K562 (cell line): ENCODE measurements around the gene CALM1. TPM values are rescaled to one million over a fixed set of nuclear protein-coding genes. Genes with fewer than 3 reads are reported as not detected.

ENCODE experiments used
- ATAC-seq: fragments of 200-7000 bp; cut with Tn5 transposase; 3 replicates; pipeline ENCODE4 v1.9.1; 2020; ENCODE audit warnings: moderate library complexity
- BruUV-seq: library from RNA; stranded (reverse); fragments of 400-500 nt; replicated peaks from 2 replicates; lab custom pipeline; 2021; lab: Mats Ljungman, UMichigan
- CTCF ChIA-PET: fragments of 300-600 bp; formaldehyde crosslinking; extraction: SDS; loops from one replicate; lab custom pipeline; 2021; ENCODE audit warnings: low intra/inter-chr PET ratio; lab: Yijun Ruan, JAX
- POLR2A ChIA-PET: fragments of 300-600, 350-650 bp; sonication (Branson Sonifier 250); formaldehyde crosslinking; extraction: SDS; loops from one replicate; lab custom pipeline; 2021; ENCODE audit warnings: antibody characterized with exemption, inconsistent platforms; lab: Yijun Ruan, JAX
- DNase-seq, 4 experiments: peaks; one replicate each; pipeline versions ENCODE4 v3.0.0 to v3.0.0-alpha.2; 2011 to 2018; ENCODE audit warnings: low spot score in 3 of 4, mixed read lengths in 3 of 4; ENCODE audit errors: extremely low read depth in 1 of 4
- FAIRE-seq: peaks from 2 replicates; lab custom pipeline; 2011; peaks lifted over from hg19 to GRCh38; lab: Jason Lieb, UNC
- H2AFZ ChIP-seq: 2 replicates; pipeline ENCODE4 v1.6.0; 2011; ENCODE audit warnings: low read depth, low read length, control low read depth, inconsistent platforms
- H3K27ac ChIP-seq: fragments of 200-600 bp; 3 replicates; pipeline ENCODE4 v1.8.0; 2011; ENCODE audit warnings: low read depth, mild to moderate bottlenecking, control low read depth, inconsistent platforms, low read length, moderate library complexity, mixed read lengths; ENCODE audit errors: extremely low read depth
- H3K27me3 ChIP-seq, 2 experiments: fragments of 300-600 bp in 1 of 2; 2 replicates in 1 of 2; 3 replicates in 1 of 2; pipeline versions ENCODE4 v1.6.0 to v1.8.0; 2011; ENCODE audit warnings: inconsistent platforms in 2 of 2, low read length in 2 of 2, mild to moderate bottlenecking in 1 of 2, mixed read lengths in 1 of 2, moderate library complexity in 1 of 2; ENCODE audit not compliant: control insufficient read depth in 2 of 2, insufficient read depth in 2 of 2
- H3K36me3 ChIP-seq: fragments of 300-600 bp; 3 replicates; pipeline ENCODE4 v1.8.0; 2011; ENCODE audit warnings: mild to moderate bottlenecking, low read length, inconsistent platforms; ENCODE audit not compliant: control insufficient read depth, insufficient read depth
- H3K4me1 ChIP-seq, 2 experiments: fragments of 200-600 bp in 1 of 2; replicated peaks in 1 of 2; 2 replicates in 1 of 2; 3 replicates in 1 of 2; pipeline versions ENCODE4 v1.5.1 to v1.8.0; 2011; ENCODE audit warnings: inconsistent platforms in 2 of 2, low read length in 2 of 2, mild to moderate bottlenecking in 1 of 2, mixed read lengths in 1 of 2, moderate library complexity in 1 of 2; ENCODE audit not compliant: control insufficient read depth in 2 of 2, insufficient read depth in 2 of 2
- H3K4me2 ChIP-seq: 2 replicates; pipeline ENCODE4 v1.6.1; 2011; ENCODE audit warnings: low read length, control low read depth, inconsistent platforms, mixed read lengths; ENCODE audit not compliant: insufficient read depth
- H3K4me3 ChIP-seq: fragments of 200-600 bp; sonication (generic), shearing (Covaris generic); 2 replicates; pipeline ENCODE4 v1.5.1; 2016; ENCODE audit warnings: control low read depth, inconsistent platforms
- H3K79me2 ChIP-seq: fragments of 200-600 bp; 3 replicates; pipeline ENCODE4 v1.8.0; 2011; ENCODE audit warnings: low read length, inconsistent platforms; ENCODE audit not compliant: control insufficient read depth, insufficient read depth
- H3K9ac ChIP-seq, 2 experiments: 2 replicates each; pipeline versions ENCODE4 v1.6.0 to v1.6.1; 2011; ENCODE audit warnings: low read depth in 2 of 2, low read length in 2 of 2, control low read depth in 1 of 2, inconsistent platforms in 1 of 2, mild to moderate bottlenecking in 1 of 2, mixed read lengths in 1 of 2; ENCODE audit not compliant: insufficient read depth in 1 of 2
- H3K9me1 ChIP-seq: one replicate; pipeline ENCODE4 v1.6.0; 2011; ENCODE audit warnings: inconsistent platforms, mild to moderate bottlenecking, low read length, moderate library complexity; ENCODE audit not compliant: control insufficient read depth, insufficient read depth
- H3K9me3 ChIP-seq: replicated peaks from 2 replicates; pipeline ENCODE4 v1.5.1; 2011; ENCODE audit warnings: low read depth, low read length, inconsistent platforms; ENCODE audit not compliant: control insufficient read depth, insufficient read depth
- H4K20me1 ChIP-seq: replicated peaks from 2 replicates; pipeline ENCODE4 v1.6.1; 2011; ENCODE audit warnings: low read length, inconsistent platforms, mixed read lengths; ENCODE audit not compliant: control insufficient read depth, insufficient read depth
- ATF1 ChIP-seq, 2 experiments: fragments of 450-650 bp in 1 of 2; IDR thresholded peaks; 2 replicates each; pipeline ENCODE4 v1.6.1; 2016; ENCODE audit warnings: missing compliant biosample characterization in 1 of 2, missing genetic modification characterization in 1 of 2
- HMG20A ChIP-seq: fragments of 450-650 bp; formaldehyde crosslinking; conservative IDR thresholded peaks from 2 replicates; pipeline ENCODE4 v1.4.0; 2020; ENCODE audit warnings: mild to moderate bottlenecking, mixed read lengths
- MTA2 ChIP-seq: fragments of 450-650 bp; IDR thresholded peaks from 2 replicates; pipeline ENCODE4 v1.6.1; 2016; ENCODE audit warnings: low read depth
- POLR2AphosphoS2 ChIP-seq: IDR thresholded peaks from 2 replicates; pipeline ENCODE4 v1.6.1; 2012; ENCODE audit warnings: low read length, improper control_type of control experiment
- POLR3A ChIP-seq: IDR thresholded peaks from 2 replicates; pipeline ENCODE4 v1.6.1; 2011; ENCODE audit warnings: borderline replicate concordance, mild to moderate bottlenecking, moderate library complexity; ENCODE audit not compliant: insufficient read length, insufficient read depth; ENCODE audit errors: extremely low read depth
- PTRF ChIP-seq: fragments of 450-650 bp; IDR thresholded peaks from 2 replicates; pipeline ENCODE4 v1.6.1; 2016; ENCODE audit warnings: mild to moderate bottlenecking, missing genetic modification characterization, missing compliant biosample characterization
- TCF7L2 ChIP-seq: fragments of 150-350 bp; IDR thresholded peaks from 2 replicates; pipeline ENCODE4 v1.6.1; 2016; ENCODE audit warnings: low read depth, mild to moderate bottlenecking, low read length, moderate library complexity
- ZBED1 ChIP-seq: IDR thresholded peaks from 2 replicates; pipeline ENCODE4 v1.6.1; 2014
- ZNF224 ChIP-seq: sonication (generic); formaldehyde crosslinking; IDR thresholded peaks from 2 replicates; pipeline ENCODE4 v1.8.0; 2022; ENCODE audit warnings: mild to moderate bottlenecking, missing genetic modification reagents
- ZNF780A ChIP-seq: fragments of 250-450 bp; sonication (Bioruptor Pico); IDR thresholded peaks from 2 replicates; pipeline ENCODE4 v1.5.0; 2021; ENCODE audit warnings: mild to moderate bottlenecking
- WGBS: fragments of 100-300 bp; shearing (Covaris generic); methylation state at CpG from one replicate; pipeline ENCODE4 v1.1.6; 2016; ENCODE audit warnings: low coverage, mixed read lengths; ENCODE audit not compliant: insufficient coverage; ENCODE audit errors: missing lambda C conversion rate; 5-methylcytosine and 5-hydroxymethylcytosine counted together
- in situ Hi-C: fragments of 300-500 bp; cut with MboI; formaldehyde crosslinking; loops from 4 replicates; pipeline ENCODE4 v1.15.0; 2018; ENCODE audit warnings: inconsistent platforms, mixed read lengths
- intact Hi-C: fragments of 100-400 bp; cut with micrococcal nuclease; formaldehyde crosslinking; loops from 2 replicates; pipeline ENCODE4 v1.14.2; 2022
- polyA plus RNA-seq, 8 experiments: library from polyadenylated mRNA; depleted of rRNA in 4 of 8; stranded (reverse) in 5 of 8; unstranded in 3 of 8; fragments of >200 nt; fragmentation: Nextera tagmentation in 2 of 8; fragmentation: Illumina TruSeq in 1 of 8; extraction: Ambion mirVana in 2 of 8; extraction: Trizol in 1 of 8; gene quantifications; 2 replicates each; pipeline versions ENCODE4 v1.2.1 to v1.2.3, GENCODE V29; 2011 to 2014; ENCODE audit warnings: inconsistent platforms in 1 of 8, missing spikeins in 1 of 8
- total RNA-seq, 7 experiments: library from RNA; depleted of rRNA in 6 of 7; stranded (reverse); fragments of >200 nt in 6 of 7; fragmentation: Illumina TruSeq in 2 of 7; extraction: Trizol in 2 of 7; gene quantifications; 2 replicates each; pipeline versions ENCODE4 v1.2.1 to v1.2.3, GENCODE V29; 2011 to 2021; ENCODE audit warnings: low replicate concordance in 1 of 7
- TF ChIP-seq, protein P1 (sequence below): fragments of 450-650 bp; formaldehyde crosslinking; IDR thresholded peaks from 2 replicates; pipeline ENCODE4 v1.4.0; 2020; ENCODE audit warnings: mild to moderate bottlenecking
- TF ChIP-seq, protein P2 (sequence below): sonication (generic); formaldehyde crosslinking; IDR thresholded peaks from 2 replicates; pipeline ENCODE4 v1.8.1; 2022; ENCODE audit warnings: missing genetic modification reagents
- TF ChIP-seq, protein P3 (sequence below): sonication (generic); formaldehyde crosslinking; IDR thresholded peaks from 2 replicates; pipeline ENCODE4 v1.8.1; 2023; ENCODE audit warnings: mild to moderate bottlenecking, missing genetic modification reagents, moderate library complexity
- TF ChIP-seq, protein P4 (sequence below): fragments of 250-450 bp; sonication (Bioruptor Pico); IDR thresholded peaks from 2 replicates; pipeline ENCODE4 v1.8.0; 2022; ENCODE audit warnings: inconsistent platforms

The CALM1 gene
- total and polyA plus RNA-seq, 9 of the 15 experiments (the other 6 are each of a cell fraction or from before 2014, with no cell fraction given) = 48.0 to 269 (median 158) TPM

DNA sequence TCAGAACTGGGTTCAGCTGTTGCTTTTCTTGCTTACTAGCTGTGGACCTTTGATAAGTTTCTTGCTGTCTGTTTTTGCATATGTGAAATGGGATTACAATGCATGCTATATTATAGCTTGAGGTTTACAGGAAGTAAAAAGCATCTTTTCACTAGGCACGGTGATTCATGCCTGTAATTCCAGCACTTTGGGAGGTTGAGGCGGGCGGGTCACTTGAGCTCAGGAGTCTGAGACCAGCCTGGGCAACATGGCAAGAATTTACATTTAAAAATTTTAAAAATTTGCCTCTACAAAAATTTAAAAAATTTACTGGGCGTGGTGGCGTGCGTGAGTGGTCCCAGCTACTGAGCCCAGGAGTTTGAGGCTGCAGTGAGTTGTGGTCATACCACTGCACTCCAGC, 42.0 kb downstream of the CALM1 start (continued):
- TF ChIP-seq POLR3A = no peak
- TF ChIP-seq ZNF780A (CRISPR knock-in tag) = no peak
- TF ChIP-seq, protein P1, sequence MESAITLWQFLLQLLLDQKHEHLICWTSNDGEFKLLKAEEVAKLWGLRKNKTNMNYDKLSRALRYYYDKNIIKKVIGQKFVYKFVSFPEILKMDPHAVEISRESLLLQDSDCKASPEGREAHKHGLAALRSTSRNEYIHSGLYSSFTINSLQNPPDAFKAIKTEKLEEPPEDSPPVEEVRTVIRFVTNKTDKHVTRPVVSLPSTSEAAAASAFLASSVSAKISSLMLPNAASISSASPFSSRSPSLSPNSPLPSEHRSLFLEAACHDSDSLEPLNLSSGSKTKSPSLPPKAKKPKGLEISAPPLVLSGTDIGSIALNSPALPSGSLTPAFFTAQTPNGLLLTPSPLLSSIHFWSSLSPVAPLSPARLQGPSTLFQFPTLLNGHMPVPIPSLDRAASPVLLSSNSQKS = no peak

DNA sequence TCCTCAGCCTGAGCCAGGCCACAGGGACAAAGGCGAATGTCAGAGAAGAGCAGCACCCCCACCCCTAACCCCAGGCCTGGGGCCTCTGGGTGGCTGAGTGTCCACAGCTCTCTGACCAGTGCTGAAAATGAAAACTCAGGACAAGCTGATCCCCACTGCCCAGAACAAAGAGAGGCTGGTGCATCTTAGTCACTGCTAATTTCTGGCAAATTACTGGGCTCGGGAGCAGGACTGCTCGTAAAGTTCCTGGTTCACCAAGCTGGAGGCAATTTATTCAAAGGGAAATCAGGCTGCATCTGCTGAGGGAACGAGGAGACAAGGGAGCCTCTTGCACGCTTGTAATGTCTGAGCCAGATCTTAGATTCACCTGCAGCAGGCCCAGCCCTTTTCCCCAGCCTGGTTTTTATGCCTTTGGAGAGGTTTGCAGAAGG, 43.2 kb downstream of the CALM1 start:
- Histone ChIP-seq H3K9ac (no peak overlapping the region), H3K4me3 (no peak overlapping the region), H3K79me2 (no peaks in the 10 kb centered on the region), H3K4me2 (no peak overlapping the region), H3K27me3 (peaks cover 4 to 15% of the 10 kb centered on the region in 2 experiments; a peak in 4 of 5 replicates), H4K20me1 (no peaks in the 10 kb centered on the region), H3K4me1 (no peaks in the 10 kb centered on the region), H3K27ac (no peak overlapping the region), H3K9me1 (no peaks in the 10 kb centered on the region), H2AFZ (no peak overlapping the region), H3K9me3 (no peaks in the 10 kb centered on the region), H3K36me3 (no peaks in the 10 kb centered on the region)
- intact Hi-C loops = no loop called here
- ATAC-seq = no peak
- ChIA-PET CTCF (no interaction called here), POLR2A (interaction anchor here (1.0 kb wide), 1 partner anchor 10 kb away, joined by 3 read pairs; no protein-coding TSS in a partner anchor)
- no peak for DNase-seq
- in situ Hi-C loops = no loop called here
- no TSS peak for BruUV-seq
- FAIRE-seq = no peak
- WGBS = 4% methylated on average over 5 of the region's 5 CpGs
- TF ChIP-seq POLR2AphosphoS2 (no peak), ATF1 (CRISPR knock-in tag; IDR thresholded peaks at IDR 0.05) (no peak), ATF1 (tag; IDR thresholded peaks at IDR 0.05) (no peak), PTRF (no peak), TCF7L2 (no peak), MTA2 (no peak), ZBED1 (no peak), HMG20A (CRISPR knock-in tag) (no peak), ZNF224 (no peak)
- TF ChIP-seq, protein P2, sequence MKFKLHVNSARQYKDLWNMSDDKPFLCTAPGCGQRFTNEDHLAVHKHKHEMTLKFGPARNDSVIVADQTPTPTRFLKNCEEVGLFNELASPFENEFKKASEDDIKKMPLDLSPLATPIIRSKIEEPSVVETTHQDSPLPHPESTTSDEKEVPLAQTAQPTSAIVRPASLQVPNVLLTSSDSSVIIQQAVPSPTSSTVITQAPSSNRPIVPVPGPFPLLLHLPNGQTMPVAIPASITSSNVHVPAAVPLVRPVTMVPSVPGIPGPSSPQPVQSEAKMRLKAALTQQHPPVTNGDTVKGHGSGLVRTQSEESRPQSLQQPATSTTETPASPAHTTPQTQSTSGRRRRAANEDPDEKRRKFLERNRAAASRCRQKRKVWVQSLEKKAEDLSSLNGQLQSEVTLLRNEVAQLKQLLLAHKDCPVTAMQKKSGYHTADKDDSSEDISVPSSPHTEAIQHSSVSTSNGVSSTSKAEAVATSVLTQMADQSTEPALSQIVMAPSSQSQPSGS (CRISPR knock-in tag) = no peak
- TF ChIP-seq, protein P3, sequence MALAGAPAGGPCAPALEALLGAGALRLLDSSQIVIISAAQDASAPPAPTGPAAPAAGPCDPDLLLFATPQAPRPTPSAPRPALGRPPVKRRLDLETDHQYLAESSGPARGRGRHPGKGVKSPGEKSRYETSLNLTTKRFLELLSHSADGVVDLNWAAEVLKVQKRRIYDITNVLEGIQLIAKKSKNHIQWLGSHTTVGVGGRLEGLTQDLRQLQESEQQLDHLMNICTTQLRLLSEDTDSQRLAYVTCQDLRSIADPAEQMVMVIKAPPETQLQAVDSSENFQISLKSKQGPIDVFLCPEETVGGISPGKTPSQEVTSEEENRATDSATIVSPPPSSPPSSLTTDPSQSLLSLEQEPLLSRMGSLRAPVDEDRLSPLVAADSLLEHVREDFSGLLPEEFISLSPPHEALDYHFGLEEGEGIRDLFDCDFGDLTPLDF = no peak
- TF ChIP-seq, protein P4, sequence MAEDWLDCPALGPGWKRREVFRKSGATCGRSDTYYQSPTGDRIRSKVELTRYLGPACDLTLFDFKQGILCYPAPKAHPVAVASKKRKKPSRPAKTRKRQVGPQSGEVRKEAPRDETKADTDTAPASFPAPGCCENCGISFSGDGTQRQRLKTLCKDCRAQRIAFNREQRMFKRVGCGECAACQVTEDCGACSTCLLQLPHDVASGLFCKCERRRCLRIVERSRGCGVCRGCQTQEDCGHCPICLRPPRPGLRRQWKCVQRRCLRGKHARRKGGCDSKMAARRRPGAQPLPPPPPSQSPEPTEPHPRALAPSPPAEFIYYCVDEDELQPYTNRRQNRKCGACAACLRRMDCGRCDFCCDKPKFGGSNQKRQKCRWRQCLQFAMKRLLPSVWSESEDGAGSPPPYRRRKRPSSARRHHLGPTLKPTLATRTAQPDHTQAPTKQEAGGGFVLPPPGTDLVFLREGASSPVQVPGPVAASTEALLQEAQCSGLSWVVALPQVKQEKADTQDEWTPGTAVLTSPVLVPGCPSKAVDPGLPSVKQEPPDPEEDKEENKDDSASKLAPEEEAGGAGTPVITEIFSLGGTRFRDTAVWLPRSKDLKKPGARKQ (CRISPR knock-in tag) = no peak
